DND-41 (cell line): ENCODE data around the gene GPR37.

Experiments
- ATAC-seq: fragments of 200-7000 bp; cut with Tn5 transposase; 3 replicates; pipeline ENCODE4 v1.9.1; 2021; ENCODE audit warnings: low read depth; ENCODE audit not compliant: insufficient read depth
- DNase-seq: peaks from one replicate; pipeline ENCODE4 v3.0.0-alpha.2; 2020
- H2AFZ ChIP-seq: 2 replicates; pipeline ENCODE4 v1.6.0; 2012; ENCODE audit warnings: low read depth, low read length
- H3K27ac ChIP-seq: 2 replicates; pipeline ENCODE4 v1.5.1; 2012; ENCODE audit warnings: low read length, inconsistent platforms
- H3K27me3 ChIP-seq: fragments of 200-600 bp; sonication (generic); 2 replicates; pipeline ENCODE4 v1.6.0; 2012; ENCODE audit warnings: low read length, mild to moderate bottlenecking, inconsistent platforms; ENCODE audit not compliant: insufficient read depth, poor library complexity
- H3K36me3 ChIP-seq: 2 replicates; pipeline ENCODE4 v1.5.1; 2012; ENCODE audit warnings: low read length, inconsistent platforms; ENCODE audit not compliant: insufficient read depth
- H3K4me1 ChIP-seq: 2 replicates; pipeline ENCODE4 v1.5.1; 2012; ENCODE audit warnings: mild to moderate bottlenecking, low read length; ENCODE audit not compliant: insufficient read depth
- H3K4me2 ChIP-seq: 2 replicates; pipeline ENCODE4 v1.6.0; 2012; ENCODE audit warnings: mild to moderate bottlenecking, moderate library complexity, low read length, inconsistent platforms; ENCODE audit not compliant: insufficient read depth
- H3K4me3 ChIP-seq, 2 experiments: fragments of 200-600 bp in 1 of 2; shearing (Covaris generic) in 1 of 2; 2 replicates each; pipeline ENCODE4 v1.5.1; 2012 to 2016; ENCODE audit warnings: inconsistent platforms in 2 of 2, low read length in 2 of 2, mild to moderate bottlenecking in 2 of 2, low read depth in 1 of 2, moderate library complexity in 1 of 2
- H3K79me2 ChIP-seq: 2 replicates; pipeline ENCODE4 v1.6.0; 2012; ENCODE audit warnings: low read length, inconsistent platforms; ENCODE audit not compliant: insufficient read depth
- H3K9ac ChIP-seq: 2 replicates; pipeline ENCODE4 v1.6.0; 2012; ENCODE audit warnings: low read depth, mild to moderate bottlenecking, inconsistent platforms, low read length, moderate library complexity
- H3K9me3 ChIP-seq: 2 replicates; pipeline ENCODE4 v1.5.1; 2012; ENCODE audit warnings: low read length, moderate library complexity, mild to moderate bottlenecking, inconsistent platforms; ENCODE audit not compliant: insufficient read depth, severe bottlenecking
- H4K20me1 ChIP-seq: 2 replicates; pipeline ENCODE4 v1.6.0; 2012; ENCODE audit warnings: low read length; ENCODE audit not compliant: insufficient read depth
- CTCF ChIP-seq: IDR thresholded peaks from 2 replicates; pipeline ENCODE4 v1.5.1; 2012; ENCODE audit warnings: borderline replicate concordance, low read length, moderate library complexity, mild to moderate bottlenecking; ENCODE audit not compliant: poor library complexity, severe bottlenecking; ENCODE audit errors: extremely low read depth
- EZH2 ChIP-seq: IDR thresholded peaks from 3 replicates; pipeline ENCODE4 v1.6.1; 2012; ENCODE audit warnings: borderline replicate concordance, low read depth, mild to moderate bottlenecking, moderate library complexity, low read length, inconsistent platforms; ENCODE audit not compliant: severe bottlenecking

The GPR37 gene

GRCh38 chr7:124720195-124720594, 45.4 kb downstream of the GPR37 start:
- no peaks in the 10 kb centered on the region for H3K4me1 ChIP-seq
- DNase-seq: no peak
- H3K27ac ChIP-seq: no peak overlapping the region
- no peak overlapping the region for H3K4me2 ChIP-seq
- no peak overlapping the region for H3K4me3 ChIP-seq
- no peaks in the 10 kb centered on the region for H3K79me2 ChIP-seq
- ATAC-seq: no peak
- H3K9ac ChIP-seq: no peak overlapping the region
- no peaks in the 10 kb centered on the region for H3K27me3 ChIP-seq
- H3K9me3 ChIP-seq: no peaks in the 10 kb centered on the region
- no peak for TF ChIP-seq CTCF
- TF ChIP-seq EZH2: no peak
- no peak overlapping the region for H2AFZ ChIP-seq
- no peaks in the 10 kb centered on the region for H3K36me3 ChIP-seq
- H4K20me1 ChIP-seq: no peaks in the 10 kb centered on the region

- H3K79me2 ChIP-seq: no peaks in the 10 kb centered on the region
- TF ChIP-seq CTCF (no peak), EZH2 (no peak)
- no peaks in the 10 kb centered on the region for H3K27me3 ChIP-seq
- no peaks in the 10 kb centered on the region for H3K36me3 ChIP-seq
- no peak overlapping the region for H3K4me2 ChIP-seq
- H3K27ac ChIP-seq: no peak overlapping the region
- H3K4me3 ChIP-seq: no peak overlapping the region
- no peaks in the 10 kb centered on the region for H4K20me1 ChIP-seq
- no peak overlapping the region for H3K9ac ChIP-seq
- DNase-seq: no peak
- ATAC-seq: no peak
- H2AFZ ChIP-seq: no peak overlapping the region
- H3K9me3 ChIP-seq: no peaks in the 10 kb centered on the region
- no peaks in the 10 kb centered on the region for H3K4me1 ChIP-seq
Observed at GRCh38 chr7:124718032-124718766, 47.4 kb downstream of the GPR37 start.

DNA sequence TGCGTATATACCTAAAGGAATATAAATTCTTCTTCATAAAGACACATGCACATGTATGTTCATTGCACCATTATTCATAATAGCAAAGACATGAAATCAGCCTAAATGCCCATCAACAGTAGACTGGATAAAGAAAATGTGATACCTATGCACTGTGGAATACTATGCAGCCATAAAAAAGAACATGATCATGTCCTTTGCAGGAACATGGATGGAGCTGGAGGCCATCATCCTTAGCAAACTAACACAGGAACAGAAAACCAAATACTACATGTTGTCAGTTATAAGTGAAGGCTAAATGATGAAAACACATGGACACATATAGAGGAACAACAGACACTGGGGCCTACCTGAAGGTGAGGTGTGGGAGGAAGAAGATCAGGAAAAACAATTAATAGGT, 48.7 kb downstream of the GPR37 start:
- ATAC-seq (no peak), DNase-seq (no peak)
- Histone ChIP-seq H3K9me3 (no peaks in the 10 kb centered on the region), H3K9ac (no peak overlapping the region), H3K27ac (no peak overlapping the region), H3K79me2 (no peaks in the 10 kb centered on the region), H2AFZ (no peak overlapping the region), H3K36me3 (no peaks in the 10 kb centered on the region), H3K4me3 (no peak overlapping the region), H3K4me1 (no peaks in the 10 kb centered on the region), H3K27me3 (no peaks in the 10 kb centered on the region), H4K20me1 (no peaks in the 10 kb centered on the region), H3K4me2 (no peak overlapping the region)
- TF ChIP-seq EZH2 (no peak), CTCF (no peak)

- H3K9me3 ChIP-seq: peaks cover 15% of the 10 kb centered on the region
- no peak overlapping the region for H3K4me2 ChIP-seq
- no peak overlapping the region for H2AFZ ChIP-seq
- H3K4me1 ChIP-seq: no peaks in the 10 kb centered on the region
- H3K27ac ChIP-seq: no peak overlapping the region
- DNase-seq (no peak), ATAC-seq (no peak)
- H3K4me3 ChIP-seq: no peak overlapping the region
- TF ChIP-seq CTCF: no peak
- TF ChIP-seq EZH2: no peak
- no peaks in the 10 kb centered on the region for H4K20me1 ChIP-seq
- H3K27me3 ChIP-seq: no peaks in the 10 kb centered on the region
- no peak overlapping the region for H3K9ac ChIP-seq
- H3K79me2 ChIP-seq: no peaks in the 10 kb centered on the region
- H3K36me3 ChIP-seq: no peaks in the 10 kb centered on the region
Observed at GRCh38 chr7:124713086-124713485, 52.5 kb downstream of the GPR37 start.
